T-helper 22 cell (primary cell): ENCODE measurements around the gene NINJ2.

Experiments used
- DNase-seq: peaks from one replicate; pipeline ENCODE4 v3.0.0-alpha.2; 2020; ENCODE audit warnings: low read depth

Gene NINJ2

GRCh38 chr12:613996-614395 is 49.2 kb downstream of the NINJ2 start:
- no peak for DNase-seq

- DNase-seq, result no peak
These were observed 50.4 kb downstream of the NINJ2 start for GRCh38 chr12:612886-613285.

DNA sequence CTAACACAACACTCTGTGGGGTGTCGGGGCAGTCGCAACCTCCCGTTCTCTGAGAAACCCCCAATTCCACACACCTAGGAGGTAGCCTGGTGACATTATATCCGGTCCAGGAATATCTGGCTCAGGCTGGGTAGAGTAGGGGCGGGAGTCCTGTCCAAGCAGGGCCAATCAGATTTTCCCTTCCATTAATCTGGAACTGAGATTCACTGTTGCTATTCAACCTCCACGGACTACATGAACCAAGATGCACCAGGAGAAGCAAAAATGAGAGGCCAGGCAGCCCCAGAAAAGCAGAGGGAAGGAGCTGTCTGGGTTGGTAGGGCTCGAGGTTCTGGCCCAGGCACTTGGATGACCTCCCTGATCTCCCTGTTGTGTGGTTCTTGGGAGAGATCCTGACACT is 51.0 kb downstream of the NINJ2 start:
- DNase-seq, result no peak

DNA sequence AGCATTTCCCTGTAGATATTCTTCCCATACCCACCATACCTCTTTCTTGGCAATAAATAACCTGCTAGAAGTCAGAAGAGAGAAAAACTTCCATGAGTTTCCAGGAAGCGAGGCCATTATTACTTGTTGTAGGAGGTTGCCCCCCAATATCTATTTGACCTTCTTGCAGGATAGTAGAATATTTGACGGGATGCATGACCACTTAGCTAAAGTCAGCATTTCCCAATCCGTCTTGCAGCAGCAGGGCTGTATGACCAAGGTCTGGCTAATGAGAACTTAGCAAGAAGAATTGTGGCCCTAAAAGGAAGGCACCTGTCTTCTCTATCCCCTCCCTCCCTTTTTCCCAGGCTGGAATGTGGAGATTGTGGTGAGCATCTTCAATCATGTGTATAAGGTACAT is 51.5 kb downstream of the NINJ2 start:
- no peak for DNase-seq

- no peak for DNase-seq
These were observed 54.3 kb downstream of the NINJ2 start for GRCh38 chr12:608921-609320.

DNA sequence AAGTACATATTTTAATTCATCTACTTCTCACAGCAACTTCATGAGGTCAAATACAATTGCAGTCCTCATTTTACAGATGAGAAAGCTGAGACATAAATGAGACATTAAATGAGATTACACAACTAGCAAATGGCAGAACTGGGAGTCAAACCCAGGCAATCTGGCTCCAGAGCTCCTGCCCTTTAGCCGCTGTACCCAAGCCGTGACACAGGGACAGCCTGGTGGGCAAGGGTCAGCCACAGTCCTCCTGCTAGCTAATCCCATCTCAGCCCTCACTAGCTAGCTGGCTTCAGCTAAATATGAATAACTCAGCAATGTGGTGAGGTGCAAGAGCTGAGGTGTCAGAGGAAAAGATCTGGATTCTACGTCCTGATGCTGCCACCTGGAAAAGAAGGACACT is 54.8 kb downstream of the NINJ2 start:
- DNase-seq, result no peak

- DNase-seq, result no peak
These were observed 55.7 kb downstream of the NINJ2 start for GRCh38 chr12:607541-608001.

- DNase-seq, result no peak
These were observed 58.3 kb downstream of the NINJ2 start for GRCh38 chr12:604956-605355.

DNA sequence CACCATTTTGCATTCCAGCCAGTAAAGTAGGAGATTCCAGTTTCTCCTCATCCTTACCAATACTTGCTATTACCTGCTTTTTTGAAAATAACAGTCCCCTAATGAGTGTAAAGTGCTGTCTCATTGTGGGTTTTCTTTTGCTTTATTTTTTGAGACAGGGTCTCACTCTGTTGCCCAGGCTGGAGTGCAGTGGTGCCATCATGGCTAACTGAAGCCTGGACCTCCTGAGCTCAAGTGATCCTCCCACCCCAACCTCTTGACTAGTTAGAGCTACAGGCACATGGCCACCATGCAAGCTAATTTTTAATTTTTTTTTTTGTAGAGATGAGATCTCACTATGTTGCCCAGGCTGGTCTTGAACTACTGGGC is 60.6 kb downstream of the NINJ2 start:
- DNase-seq, result no peak

GRCh38 chr12:601976-602699 is 61.1 kb downstream of the NINJ2 start:
- DNase-seq, result no peak

DNA sequence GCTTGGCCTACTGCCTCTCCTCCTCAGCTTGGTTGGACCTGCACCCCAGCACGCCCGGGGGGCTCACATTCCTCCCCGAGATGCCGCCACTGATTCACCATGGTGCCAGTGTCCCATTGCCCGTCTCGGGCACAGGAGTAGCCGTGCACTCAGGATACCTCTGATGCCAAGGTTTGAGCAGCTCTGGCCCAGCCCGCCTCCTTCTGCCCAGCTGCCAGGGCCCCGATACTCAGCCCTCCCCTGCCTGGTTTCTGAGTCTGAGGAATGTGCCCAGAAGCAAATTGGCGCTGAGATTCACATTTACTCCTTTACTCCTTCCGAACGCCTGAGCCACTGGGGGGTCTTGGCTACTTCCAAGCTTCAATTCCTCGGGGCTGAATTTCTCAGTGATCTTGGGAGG is 63.5 kb downstream of the NINJ2 start:
- no peak for DNase-seq

GRCh38 chr12:597926-598568 is 65.2 kb downstream of the NINJ2 start:
- DNase-seq, result no peak

DNA sequence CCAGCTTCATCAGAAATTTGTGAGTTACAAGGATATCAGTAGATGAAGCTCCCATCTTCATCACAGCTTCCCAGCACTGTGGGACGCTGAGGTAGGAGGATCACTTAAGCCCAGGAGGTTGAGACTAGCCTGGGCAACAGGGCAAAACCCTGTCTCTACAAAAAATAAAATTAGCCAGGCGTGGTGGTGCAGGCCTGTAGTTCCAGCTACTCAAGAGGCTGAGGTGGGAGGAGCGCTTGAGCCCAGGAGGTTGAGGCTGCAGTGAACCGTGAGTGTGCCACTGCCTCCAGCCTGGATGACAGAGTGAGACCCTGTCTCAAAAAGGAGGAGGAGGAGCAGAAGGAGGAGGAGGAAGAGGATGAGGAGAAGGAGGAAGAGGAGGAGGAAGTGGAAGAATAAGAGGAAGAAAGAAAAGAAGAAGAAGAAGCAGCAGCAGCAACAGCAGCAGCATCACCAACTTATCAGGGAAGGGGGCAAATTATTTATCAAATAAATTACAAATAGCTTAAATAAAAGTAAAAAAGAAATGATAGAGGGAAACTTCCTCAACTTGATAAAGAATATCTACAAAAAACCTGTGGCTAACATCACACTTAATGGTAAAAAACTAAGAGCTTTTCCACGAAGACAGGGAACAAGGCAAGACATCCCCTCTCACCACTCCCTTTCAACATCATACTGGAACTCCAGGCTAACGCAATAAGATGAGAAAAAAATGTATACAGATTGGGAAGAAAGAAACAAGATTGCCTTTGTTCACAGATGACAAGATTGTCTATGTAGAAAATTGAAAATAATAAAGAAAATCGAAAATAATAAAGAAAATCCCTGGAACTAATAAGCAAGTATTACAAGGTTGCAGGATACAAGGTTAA is 69.6 kb downstream of the NINJ2 start:
- no peak for DNase-seq

GRCh38 chr12:592024-592505 is 71.2 kb downstream of the NINJ2 start:
- DNase-seq, result no peak

DNA sequence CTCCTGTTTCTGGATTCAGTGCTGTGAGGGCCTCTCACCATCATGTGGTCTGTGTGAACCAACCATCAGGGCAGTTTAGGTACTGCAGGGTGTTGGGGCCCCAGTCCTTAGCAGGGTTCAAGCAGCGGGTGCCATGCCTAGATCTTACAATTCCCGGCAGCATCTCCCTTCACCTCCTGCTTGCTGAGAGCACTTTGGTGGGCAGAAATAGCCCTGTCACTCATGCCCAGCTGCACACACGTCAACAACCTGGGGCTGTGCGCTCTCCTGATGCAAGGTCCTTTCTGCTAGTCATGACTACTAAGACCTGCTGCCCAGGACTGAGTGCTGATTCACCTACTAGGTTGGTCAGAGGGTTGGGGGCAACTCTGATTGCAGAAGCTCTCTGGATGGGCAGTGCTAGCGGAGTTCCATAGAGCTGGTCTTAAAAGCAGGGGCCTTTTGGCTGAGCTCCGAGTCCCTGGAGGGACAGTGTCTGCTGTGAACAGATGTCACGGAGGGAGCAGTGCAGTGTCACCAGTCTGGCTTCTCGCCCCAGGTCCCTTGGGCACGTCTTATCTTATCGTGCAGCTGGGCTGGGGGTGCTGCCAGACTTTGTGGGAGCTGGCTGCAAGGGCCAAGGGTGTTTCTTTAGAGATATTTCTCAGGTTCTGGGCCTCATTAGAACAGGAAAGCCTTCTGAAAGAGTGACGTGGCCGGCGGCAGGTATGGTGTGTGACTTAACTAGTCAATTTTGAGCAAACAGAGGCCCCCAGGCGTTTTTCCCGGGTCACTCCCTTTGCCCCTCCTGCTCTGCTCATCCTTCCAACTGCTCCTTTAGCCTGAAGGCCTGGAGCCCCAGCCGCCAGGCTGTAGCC is 71.8 kb downstream of the NINJ2 start:
- DNase-seq, result no peak

DNA sequence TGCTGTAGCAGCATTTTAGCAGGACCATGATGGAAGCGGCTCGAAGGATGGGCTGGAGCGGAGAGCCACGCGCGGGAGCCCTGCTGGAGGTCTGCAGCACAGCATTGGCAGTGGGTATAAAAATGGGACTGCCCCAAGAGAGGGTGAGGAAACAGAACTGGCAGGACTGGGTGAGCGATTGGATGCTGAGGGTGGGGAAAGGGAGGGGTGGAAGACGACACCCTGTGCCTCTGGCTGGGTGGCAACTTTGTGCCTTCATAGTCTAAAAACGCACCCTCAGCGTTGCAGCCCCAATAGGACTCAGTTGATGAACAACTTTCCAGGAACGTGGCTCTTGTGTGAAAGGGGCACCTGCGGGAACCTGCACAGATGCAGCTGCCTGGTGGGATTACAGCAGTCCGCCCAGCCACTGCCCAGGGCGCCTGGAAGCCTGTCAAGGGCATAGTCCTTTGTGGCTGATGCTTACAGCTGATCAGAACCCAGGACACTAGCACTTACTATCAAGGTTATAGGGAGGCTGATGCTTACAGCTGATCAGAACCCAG is 73.0 kb downstream of the NINJ2 start:
- DNase-seq, result no peak

- DNase-seq, result no peak
These were observed 74.6 kb downstream of the NINJ2 start for GRCh38 chr12:588646-589045.

- DNase-seq, result no peak
These were observed 75.3 kb downstream of the NINJ2 start for GRCh38 chr12:588024-588322.

DNA sequence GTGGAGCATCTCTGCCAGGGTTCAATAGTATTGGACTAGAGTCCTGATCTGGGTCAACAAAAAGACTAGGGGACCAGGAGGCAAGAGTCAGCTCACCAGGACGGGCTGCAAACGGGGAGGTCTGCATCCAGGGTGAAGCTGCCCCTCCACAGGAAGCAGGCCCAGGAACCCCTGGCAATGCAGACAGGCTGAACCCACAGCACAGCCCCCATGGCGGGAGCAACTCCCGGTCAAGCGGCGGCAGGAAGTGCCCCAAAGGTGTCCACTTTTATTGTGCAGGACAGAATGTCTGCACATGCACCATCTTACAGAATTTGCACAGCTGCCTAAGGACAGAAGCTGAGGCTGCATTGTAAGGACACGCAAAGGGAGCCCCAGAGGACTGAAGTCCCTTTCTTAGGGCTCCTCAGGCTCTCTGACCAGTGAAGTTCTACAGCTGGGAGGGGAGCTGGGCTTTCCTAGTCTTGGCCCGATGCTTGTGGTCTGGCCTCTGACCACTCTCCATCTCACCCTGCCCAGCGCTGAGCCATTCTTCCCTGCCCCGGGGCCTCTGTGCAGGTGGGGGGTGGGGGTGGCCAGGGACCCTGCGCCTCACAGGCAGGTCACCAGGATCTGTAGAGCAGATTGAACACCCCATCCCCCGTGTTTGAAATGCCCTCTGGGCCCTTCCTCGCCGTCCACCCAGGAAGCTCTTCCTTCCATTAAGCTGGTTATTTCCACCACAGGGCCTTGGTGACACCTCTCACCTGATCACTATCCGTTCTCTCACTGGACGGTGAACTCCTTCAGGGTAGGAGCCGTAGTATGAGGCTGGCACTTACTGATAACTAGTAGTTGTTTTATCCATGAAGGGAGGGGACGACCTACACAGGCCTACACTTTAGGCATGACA is 75.9 kb downstream of the NINJ2 start:
- DNase-seq, result no peak

DNA sequence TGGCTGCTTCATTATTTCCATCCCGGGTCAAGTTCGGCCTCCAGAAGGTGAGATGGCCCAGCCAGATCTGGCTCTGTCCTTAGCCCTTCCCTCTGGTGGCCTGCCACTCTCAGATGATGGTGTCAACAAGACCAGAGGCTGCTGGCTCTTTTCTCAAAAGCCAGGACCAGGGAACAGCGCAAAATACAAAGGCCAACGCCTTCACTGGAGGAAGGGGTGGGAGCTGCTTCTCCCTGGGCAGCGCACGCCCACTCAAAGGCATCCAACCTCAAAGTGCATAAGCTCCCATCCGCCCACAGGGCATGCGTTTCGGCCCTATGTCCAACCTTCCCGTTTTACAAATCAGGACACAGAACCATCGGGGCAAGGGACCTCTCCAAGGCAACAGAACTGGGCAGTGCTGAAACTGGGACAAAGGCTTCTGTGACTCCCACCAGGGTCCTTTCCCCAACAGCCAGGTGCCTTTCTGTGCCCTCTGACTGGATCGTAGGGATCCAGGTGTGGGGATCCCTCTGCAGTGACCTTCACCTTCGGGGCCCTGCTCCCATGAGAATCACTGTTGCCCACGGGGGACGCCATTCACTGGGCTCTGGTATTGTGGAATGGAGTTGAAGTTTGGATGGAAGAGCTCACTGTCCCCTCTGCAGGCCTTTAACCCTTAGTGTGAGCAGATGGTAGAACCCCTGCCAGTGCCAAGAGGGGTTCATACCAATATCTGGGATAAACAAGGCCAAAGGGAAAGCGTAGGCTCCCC is 76.8 kb downstream of the NINJ2 start:
- DNase-seq, result no peak
